AG10803 (cell line): ENCODE measurements around the gene SPRYD4.

Source experiments
- DNase-seq: peaks from one replicate; pipeline ENCODE4 v3.0.0; 2010; ENCODE audit warnings: low read depth
- H3K4me3 ChIP-seq: 2 replicates; pipeline ENCODE4 v1.5.1; 2011; ENCODE audit warnings: mild to moderate bottlenecking, low read length, control low read depth
- CTCF ChIP-seq: conservative IDR thresholded peaks from 2 replicates; pipeline ENCODE4 v1.5.1; 2011; ENCODE audit warnings: mild to moderate bottlenecking, low read length, control low read depth, inconsistent platforms

Gene SPRYD4

GRCh38 chr12:56522411-56523193 lies 54.2 kb downstream of the SPRYD4 start:
- TF ChIP-seq CTCF = no peak
- DNase-seq = peak; percentile 55
- H3K4me3 ChIP-seq = peak overlapping the region; percentile 83

- no peak overlapping the region for H3K4me3 ChIP-seq
- peak; percentile 34 for DNase-seq
- TF ChIP-seq CTCF = no peak
Measured at GRCh38 chr12:56528846-56529245, 60.5 kb downstream of the SPRYD4 start.
